ENCODE measurements around the gene APOD. TPM values are rescaled to one million over a fixed set of nuclear protein-coding genes. Genes with fewer than 3 reads are reported as not detected.

APOD gene
- total RNA-seq, 1 donor from 2014 or later, result 549 TPM

GRCh38 chr3:195551381-195551978 lies 32.3 kb downstream of the APOD start:
- DNase-seq (ENCODE audit: extremely low spot score in 2 of 2), result no peak
- Histone ChIP-seq H3K27ac (peak overlapping the region; percentile 39), H3K27me3 (no peaks in the 10 kb centered on the region), H3K9me3 (no peaks in the 10 kb centered on the region), H3K36me3 (no peaks in the 10 kb centered on the region), H3K4me3 (no peak overlapping the region), H3K4me1 (peaks cover 23% of the 10 kb centered on the region)
- TF ChIP-seq POLR2AphosphoS5 (IDR thresholded peaks at IDR 0.05; ENCODE audit: insufficient read depth in 1 of 2, low read depth in 1 of 2) (peak in 1 of 2 donors; percentile 13), CTCF (IDR thresholded peaks at IDR 0.05) (no peak)
- intact Hi-C loops (cut with DNase I), result no loop called here

GRCh38 chr3:195550723-195551122 lies 33.0 kb downstream of the APOD start:
- Histone ChIP-seq H3K27ac (peak overlapping the region; percentile 39), H3K9me3 (no peaks in the 10 kb centered on the region), H3K27me3 (no peaks in the 10 kb centered on the region), H3K4me3 (no peak overlapping the region), H3K4me1 (peaks cover 30% of the 10 kb centered on the region), H3K36me3 (no peaks in the 10 kb centered on the region)
- intact Hi-C loops (cut with DNase I), result no loop called here
- TF ChIP-seq CTCF (IDR thresholded peaks at IDR 0.05) (no peak), POLR2AphosphoS5 (IDR thresholded peaks at IDR 0.05; ENCODE audit: insufficient read depth in 1 of 2, low read depth in 1 of 2) (no peak), POLR2A (IDR thresholded peaks at IDR 0.05) (no peak)
- no peak for DNase-seq (ENCODE audit: extremely low spot score in 2 of 2)

- peak; percentile 28 for TF ChIP-seq POLR2AphosphoS5 (IDR thresholded peaks at IDR 0.05; ENCODE audit: insufficient read depth in 1 of 2, low read depth in 1 of 2)
- no peak for TF ChIP-seq POLR2A (IDR thresholded peaks at IDR 0.05)
- no peak for DNase-seq (ENCODE audit: extremely low spot score in 2 of 2)
- Histone ChIP-seq H3K27ac (peak overlapping the region; percentile 39), H3K4me3 (no peak overlapping the region), H3K36me3 (no peaks in the 10 kb centered on the region), H3K4me1 (peaks cover 32% of the 10 kb centered on the region), H3K9me3 (no peaks in the 10 kb centered on the region), H3K27me3 (no peaks in the 10 kb centered on the region)
- intact Hi-C loops (cut with DNase I), result loop anchor here (10.0 kb wide), 1 partner anchor 865 kb away; the partner anchor contains the start of gene FAM43A
Observed at GRCh38 chr3:195549931-195550519, 33.7 kb downstream of the APOD start.

GRCh38 chr3:195548987-195549386 lies 34.8 kb downstream of the APOD start:
- Histone ChIP-seq H3K36me3 (no peaks in the 10 kb centered on the region), H3K27ac (no peak overlapping the region), H3K27me3 (no peaks in the 10 kb centered on the region), H3K4me3 (no peak overlapping the region), H3K4me1 (peaks cover 38% of the 10 kb centered on the region), H3K9me3 (no peaks in the 10 kb centered on the region)
- TF ChIP-seq POLR2A (IDR thresholded peaks at IDR 0.05) (no peak), CTCF (IDR thresholded peaks at IDR 0.05) (no peak), POLR2AphosphoS5 (IDR thresholded peaks at IDR 0.05; ENCODE audit: insufficient read depth in 1 of 2, low read depth in 1 of 2) (no peak)
- no peak for DNase-seq (ENCODE audit: extremely low spot score in 2 of 2)
- intact Hi-C loops (cut with DNase I), result loop anchor here (10.0 kb wide), 1 partner anchor 864 kb away; the partner anchor contains the start of gene FAM43A

- intact Hi-C loops (cut with DNase I), result loop anchor here (10.0 kb wide), 1 partner anchor 864 kb away; the partner anchor contains the start of gene FAM43A
- no peak for DNase-seq (ENCODE audit: extremely low spot score in 2 of 2)
Observed at GRCh38 chr3:195548501-195548900, 35.2 kb downstream of the APOD start.

More at GRCh38 chr3:195548501-195548900, 35.2 kb downstream of the APOD start:
- TF ChIP-seq POLR2AphosphoS5 (IDR thresholded peaks at IDR 0.05; ENCODE audit: insufficient read depth in 1 of 2, low read depth in 1 of 2), result no peak
- TF ChIP-seq CTCF (IDR thresholded peaks at IDR 0.05), result no peak
- no peak for TF ChIP-seq POLR2A (IDR thresholded peaks at IDR 0.05)
- Histone ChIP-seq H3K27me3 (no peaks in the 10 kb centered on the region), H3K27ac (no peak overlapping the region), H3K4me1 (peaks cover 43% of the 10 kb centered on the region), H3K9me3 (no peaks in the 10 kb centered on the region), H3K36me3 (no peaks in the 10 kb centered on the region), H3K4me3 (no peak overlapping the region)

All from vagina (tissue), 2 donors.